Measurements from ENCODE around the gene RGL1. TPM values are rescaled to one million over a fixed set of nuclear protein-coding genes. Genes with fewer than 3 reads are reported as not detected.

Gene RGL1
- total RNA-seq, 1 donor from 2014 or later, result 17.0 TPM

DNA sequence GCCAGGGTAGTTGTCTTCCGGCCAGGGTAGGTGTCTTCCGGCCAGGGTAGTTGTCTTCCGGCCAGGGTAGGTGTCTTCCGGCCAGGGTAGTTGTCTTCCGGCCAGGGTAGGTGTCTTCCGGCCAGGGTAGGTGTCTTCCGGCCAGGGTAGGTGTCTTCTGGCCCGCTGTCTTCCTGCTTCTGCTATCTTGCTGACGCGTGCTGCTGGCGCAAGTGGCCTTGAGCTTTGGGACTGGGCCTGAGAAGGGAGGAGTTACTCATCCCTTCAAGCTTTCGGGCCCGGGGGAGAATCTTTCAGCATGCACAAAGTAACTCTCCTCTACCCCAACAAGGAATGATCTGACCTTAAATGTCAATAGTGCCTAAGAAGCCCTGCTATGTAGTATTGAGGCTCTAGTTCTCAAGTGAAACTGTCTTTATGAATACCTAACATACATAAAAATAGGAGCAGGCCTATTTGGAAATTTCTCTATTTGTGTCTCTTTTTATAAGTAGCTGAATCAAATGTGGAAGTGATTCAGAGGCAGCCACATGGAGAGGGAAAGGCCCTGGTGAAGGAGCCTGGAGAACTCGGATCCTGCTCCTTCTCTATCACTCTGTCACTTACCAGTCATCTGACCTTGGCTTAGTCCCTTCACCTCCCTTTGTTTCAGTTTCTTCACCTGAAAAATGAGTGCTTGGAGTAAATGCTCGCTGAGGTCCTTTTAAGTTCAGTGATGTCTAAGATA, 65.6 kb downstream of the RGL1 start:
- Mint-ChIP-seq H3K27ac (no peak overlapping the region), H3K27me3 (no peaks in the 10 kb centered on the region), H3K4me1 (ENCODE audit: unreplicated experiment) (peaks cover 33% of the 10 kb centered on the region), H3K36me3 (peaks cover 6% of the 10 kb centered on the region), H3K9me3 (peaks cover 3% of the 10 kb centered on the region), H3K4me3 (no peak overlapping the region)
- DNase-seq (ENCODE audit: extremely low spot score, unreplicated experiment), result no peak
- TF ChIP-seq, protein P1, sequence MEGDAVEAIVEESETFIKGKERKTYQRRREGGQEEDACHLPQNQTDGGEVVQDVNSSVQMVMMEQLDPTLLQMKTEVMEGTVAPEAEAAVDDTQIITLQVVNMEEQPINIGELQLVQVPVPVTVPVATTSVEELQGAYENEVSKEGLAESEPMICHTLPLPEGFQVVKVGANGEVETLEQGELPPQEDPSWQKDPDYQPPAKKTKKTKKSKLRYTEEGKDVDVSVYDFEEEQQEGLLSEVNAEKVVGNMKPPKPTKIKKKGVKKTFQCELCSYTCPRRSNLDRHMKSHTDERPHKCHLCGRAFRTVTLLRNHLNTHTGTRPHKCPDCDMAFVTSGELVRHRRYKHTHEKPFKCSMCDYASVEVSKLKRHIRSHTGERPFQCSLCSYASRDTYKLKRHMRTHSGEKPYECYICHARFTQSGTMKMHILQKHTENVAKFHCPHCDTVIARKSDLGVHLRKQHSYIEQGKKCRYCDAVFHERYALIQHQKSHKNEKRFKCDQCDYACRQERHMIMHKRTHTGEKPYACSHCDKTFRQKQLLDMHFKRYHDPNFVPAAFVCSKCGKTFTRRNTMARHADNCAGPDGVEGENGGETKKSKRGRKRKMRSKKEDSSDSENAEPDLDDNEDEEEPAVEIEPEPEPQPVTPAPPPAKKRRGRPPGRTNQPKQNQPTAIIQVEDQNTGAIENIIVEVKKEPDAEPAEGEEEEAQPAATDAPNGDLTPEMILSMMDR (conservative IDR thresholded peaks at IDR 0.05), result no peak

DNA sequence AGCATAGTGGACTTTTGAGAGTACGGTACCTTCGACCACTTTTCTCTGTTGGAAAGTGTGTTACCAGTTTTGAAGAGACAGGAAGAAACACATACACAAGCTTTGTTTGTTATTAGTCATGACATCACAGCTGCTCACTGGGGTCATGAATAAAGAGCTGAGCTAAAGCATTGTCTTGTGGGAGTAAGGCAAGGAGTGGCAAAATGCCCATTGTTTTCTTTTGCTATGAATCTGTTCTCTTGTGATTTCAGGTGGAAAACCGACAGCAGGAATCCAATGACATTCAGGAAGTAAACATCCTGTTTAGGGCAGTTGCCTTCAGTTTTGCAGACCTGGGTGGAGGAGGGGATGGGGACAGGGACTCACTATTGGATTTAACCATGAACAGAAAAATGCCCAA, 66.2 kb downstream of the RGL1 start:
- no peak for DNase-seq (ENCODE audit: extremely low spot score, unreplicated experiment)
- Mint-ChIP-seq H3K4me3 (no peak overlapping the region), H3K9me3 (peaks cover 3% of the 10 kb centered on the region), H3K4me1 (ENCODE audit: unreplicated experiment) (peaks cover 38% of the 10 kb centered on the region), H3K36me3 (peaks cover 10% of the 10 kb centered on the region), H3K27ac (no peak overlapping the region), H3K27me3 (no peaks in the 10 kb centered on the region)
- TF ChIP-seq, protein P1 (conservative IDR thresholded peaks at IDR 0.05), result no peak

DNA sequence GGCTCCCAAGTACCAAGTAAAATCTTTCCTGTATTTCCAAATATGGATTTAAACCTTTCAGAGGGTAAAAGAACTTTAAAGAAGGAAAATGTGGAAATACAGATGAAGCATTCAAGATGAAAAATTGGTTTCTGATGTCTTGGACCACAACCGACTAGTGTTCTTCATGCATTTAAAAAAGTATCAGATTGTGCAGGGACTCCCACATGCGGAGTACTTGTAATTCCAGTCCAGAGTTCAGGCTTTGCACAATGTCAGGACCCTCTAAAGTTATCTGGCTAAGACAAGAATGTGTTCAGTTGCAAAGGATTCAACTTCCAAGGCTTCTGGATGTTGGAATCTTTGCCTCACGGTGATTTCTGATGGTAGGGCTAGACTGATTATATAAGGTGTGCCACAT, 66.7 kb downstream of the RGL1 start:
- H3K9me3 Mint-ChIP-seq, result peaks cover 3% of the 10 kb centered on the region
- no peak overlapping the region for H3K4me3 Mint-ChIP-seq
- no peaks in the 10 kb centered on the region for H3K27me3 Mint-ChIP-seq
- TF ChIP-seq, protein P1 (conservative IDR thresholded peaks at IDR 0.05), result no peak
- peaks cover 43% of the 10 kb centered on the region for H3K4me1 Mint-ChIP-seq (ENCODE audit: unreplicated experiment)
- no peak for DNase-seq (ENCODE audit: extremely low spot score, unreplicated experiment)
- H3K36me3 Mint-ChIP-seq, result peaks cover 10% of the 10 kb centered on the region
- H3K27ac Mint-ChIP-seq, result no peak overlapping the region

DNA sequence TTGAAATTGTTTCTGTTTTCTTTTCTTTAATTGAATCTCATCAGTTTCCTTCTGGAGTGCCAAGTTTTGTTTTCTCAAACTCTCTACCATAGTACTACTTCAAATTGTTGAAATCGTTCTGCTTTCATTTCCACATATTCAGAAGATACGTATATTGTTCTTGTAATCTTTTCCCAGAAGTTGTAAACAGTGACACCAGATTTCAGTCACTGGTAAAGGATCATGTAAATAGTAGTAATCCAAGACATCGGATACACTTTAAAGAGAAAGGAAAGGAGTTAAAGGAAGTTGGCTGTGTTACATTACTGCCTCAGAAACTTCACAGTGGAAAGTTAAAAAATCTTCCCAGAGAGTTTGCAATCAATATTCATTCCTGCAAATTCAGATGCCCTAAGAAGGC, 67.5 kb downstream of the RGL1 start:
- H3K27ac Mint-ChIP-seq, result no peak overlapping the region
- no peak overlapping the region for H3K4me3 Mint-ChIP-seq
- no peak for DNase-seq (ENCODE audit: extremely low spot score, unreplicated experiment)
- TF ChIP-seq, protein P1 (conservative IDR thresholded peaks at IDR 0.05), result no peak
- peaks cover 3% of the 10 kb centered on the region for H3K9me3 Mint-ChIP-seq
- peaks cover 49% of the 10 kb centered on the region for H3K4me1 Mint-ChIP-seq (ENCODE audit: unreplicated experiment)
- H3K27me3 Mint-ChIP-seq, result no peaks in the 10 kb centered on the region
- H3K36me3 Mint-ChIP-seq, result peaks cover 10% of the 10 kb centered on the region

DNA sequence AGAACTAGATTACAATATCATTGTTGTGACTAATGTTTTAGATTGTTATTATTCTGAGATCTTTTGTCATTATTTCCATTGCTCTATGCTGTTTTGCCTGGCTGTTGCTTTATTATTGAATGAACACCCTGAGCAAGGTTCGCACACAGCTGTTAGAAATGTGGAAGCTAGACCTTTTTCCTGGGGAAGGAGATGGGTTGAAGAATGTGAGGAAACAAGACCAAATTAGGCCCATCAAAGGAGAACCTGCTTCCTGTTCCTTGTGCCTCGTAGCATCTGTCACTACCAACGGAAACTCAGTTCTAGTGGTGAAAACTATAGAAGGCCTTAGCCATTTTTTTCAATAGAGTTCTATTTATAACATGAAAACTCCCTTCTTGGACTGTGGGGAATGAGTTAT, 68.7 kb downstream of the RGL1 start:
- Mint-ChIP-seq H3K27ac (no peak overlapping the region), H3K27me3 (no peaks in the 10 kb centered on the region), H3K9me3 (peaks cover 3% of the 10 kb centered on the region), H3K36me3 (peaks cover 10% of the 10 kb centered on the region), H3K4me1 (ENCODE audit: unreplicated experiment) (peaks cover 53% of the 10 kb centered on the region), H3K4me3 (no peak overlapping the region)
- no peak for DNase-seq (ENCODE audit: extremely low spot score, unreplicated experiment)
- TF ChIP-seq, protein P1 (conservative IDR thresholded peaks at IDR 0.05), result no peak
